Measurements from ENCODE around the gene NKX6-2.

DNA sequence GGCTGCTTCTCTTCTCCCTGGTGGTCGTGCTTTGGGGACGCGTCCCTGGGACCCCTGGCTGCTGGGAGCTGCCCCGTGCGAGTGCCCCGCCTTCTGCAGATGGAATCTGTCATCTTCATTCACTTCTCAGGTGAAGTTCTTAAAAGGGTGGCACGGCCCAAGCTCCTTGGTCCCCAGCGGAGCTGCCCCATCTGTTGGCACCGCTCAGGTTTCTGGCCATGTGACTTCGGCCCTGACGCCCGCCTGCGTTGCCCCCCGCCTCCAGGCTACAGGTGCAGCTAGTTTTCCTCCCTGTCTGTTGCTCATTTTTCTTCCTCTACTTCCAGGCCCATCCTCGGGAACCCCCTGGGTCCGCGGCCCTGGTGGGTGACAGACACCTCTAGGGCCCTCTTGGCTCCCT lies 6.8 kb upstream of the NKX6-2 start:
- TF ChIP-seq CTCF (IDR thresholded peaks at IDR 0.05; ENCODE audit: insufficient read depth, low read depth, low read length) (no peak), EZH2 (IDR thresholded peaks at IDR 0.05; ENCODE audit: insufficient read depth, low read length) (no peak)
